ENCODE measurements around the gene TNFRSF1B. TPM values are rescaled to one million over a fixed set of nuclear protein-coding genes. Genes with fewer than 3 reads are reported as not detected.

TNFRSF1B gene
- total and polyA plus RNA-seq, 2 of the 8 experiments (the other 6 are each of a cell fraction or from before 2014, with no cell fraction given), result 1.7 to 2.9 TPM

GRCh38 chr1:12145616-12146342 lies 21.0 kb upstream of the TNFRSF1B start:
- 98% methylated on average over 9 of the region's 12 CpGs; no CpG with 5 or more reads in 1 of the 2 experiments for WGBS, 2 experiments (ENCODE audit: extremely low coverage in 1 of 2, insufficient coverage in 1 of 2, insufficient read length in 1 of 2, insufficient replicate concordance in 2 of 2, low coverage in 1 of 2, low lambda C conversion rate in 2 of 2, missing lambda C conversion rate in 1 of 2)
- no peak for TF ChIP-seq CBX5 (IDR thresholded peaks at IDR 0.05; ENCODE audit: low read depth, low read length)
- TF ChIP-seq NRF1 (IDR thresholded peaks at IDR 0.05; ENCODE audit: low read depth, low read length), result no peak
- TF ChIP-seq SP4 (IDR thresholded peaks at IDR 0.05; ENCODE audit: low read length), result no peak
- no peak for TF ChIP-seq POLR2A (IDR thresholded peaks at IDR 0.05; ENCODE audit: control extremely low read depth in 1 of 2, low read depth in 2 of 2, low read length in 2 of 2)
- no peak for TF ChIP-seq CHD1 (IDR thresholded peaks at IDR 0.05; ENCODE audit: low read depth, low read length)
- TF ChIP-seq BRCA1 (IDR thresholded peaks at IDR 0.05; ENCODE audit: low read depth, low read length), result no peak
- no peak for TF ChIP-seq ASH2L (IDR thresholded peaks at IDR 0.05; ENCODE audit: low read length)
- TF ChIP-seq TBP (IDR thresholded peaks at IDR 0.05; ENCODE audit: low read depth, low read length), result no peak
- no peak for TF ChIP-seq ATF2 (IDR thresholded peaks at IDR 0.05; ENCODE audit: low read length)
- TF ChIP-seq TAF1 (IDR thresholded peaks at IDR 0.05; ENCODE audit: low read depth, low read length), result no peak
- no peak for TF ChIP-seq HDAC2 (IDR thresholded peaks at IDR 0.05; ENCODE audit: borderline replicate concordance in 1 of 2, low read depth in 2 of 2, low read length in 2 of 2)
- TF ChIP-seq KDM5A (IDR thresholded peaks at IDR 0.05; ENCODE audit: low read length), result no peak

More at GRCh38 chr1:12145616-12146342, 21.0 kb upstream of the TNFRSF1B start:
- peaks cover 0 to 5% (median 3%) of the 10 kb centered on the region in 4 experiments; a peak in 5 of 7 replicates for H3K4me1 ChIP-seq (replicated peaks in 1 of 4; ENCODE audit: control insufficient read depth in 3 of 4, insufficient read depth in 4 of 4, low read length in 3 of 4)
- no peaks in the 10 kb centered on the region; a peak in 2 of 8 replicates for H3K36me3 ChIP-seq (ENCODE audit: control insufficient read depth in 2 of 4, insufficient read depth in 4 of 4, low read length in 3 of 4)
- DNase-seq (ENCODE audit: low read depth in 1 of 2, low spot score in 2 of 2) (no peak), FAIRE-seq (no peak)
- no peak overlapping the region for H2BK5ac ChIP-seq (ENCODE audit: low read depth, low read length)
- H2BK120ac ChIP-seq (replicated peaks; ENCODE audit: low read depth, low read length), result no peak overlapping the region
- ChIA-PET CTCF (ENCODE audit: partially characterized antibody) (interaction anchor here (0.9 to 9.2 kb wide), 10 partner anchors 16 to 131 kb away, joined by 3 to 79 read pairs (median 4); no protein-coding TSS in a partner anchor), POLR2A (ENCODE audit: partially characterized antibody) (no interaction called here)
- H4K8ac ChIP-seq (ENCODE audit: extremely low read depth, insufficient read depth, low read length), result no peak overlapping the region
- no peak overlapping the region for H2AFZ ChIP-seq (ENCODE audit: low read length)
- no peak overlapping the region for H3K4me3 ChIP-seq (ENCODE audit: extremely low read depth in 1 of 4, insufficient read depth in 2 of 4, low read depth in 3 of 4, low read length in 4 of 4)
- no peak overlapping the region for H4K91ac ChIP-seq (replicated peaks; ENCODE audit: insufficient read length, low read length)
- no peak overlapping the region for H3K4ac ChIP-seq (replicated peaks; ENCODE audit: insufficient read length, low read depth, low read length)
- H3K27ac ChIP-seq (ENCODE audit: low read depth, low read length), result no peak overlapping the region
- no peak overlapping the region for H3K23ac ChIP-seq (ENCODE audit: insufficient read length)
- H3K14ac ChIP-seq (ENCODE audit: insufficient read length), result no peak overlapping the region
- H4K5ac ChIP-seq (ENCODE audit: insufficient read length, low read depth, low read length), result no peak overlapping the region
- H3K4me2 ChIP-seq (ENCODE audit: insufficient read depth in 1 of 2, low read depth in 2 of 2, low read length in 2 of 2), result no peak overlapping the region
- H3K79me2 ChIP-seq (ENCODE audit: control insufficient read depth in 1 of 2, insufficient read depth in 2 of 2, low read length in 2 of 2), result no peaks in the 10 kb centered on the region
- peaks cover 0 to 2% of the 10 kb centered on the region in 2 experiments for H4K20me1 ChIP-seq (replicated peaks in 1 of 2; ENCODE audit: control insufficient read depth in 1 of 2, insufficient read depth in 2 of 2, low read length in 2 of 2)
- H3K56ac ChIP-seq (replicated peaks; ENCODE audit: insufficient read length, low read depth, low read length), result no peak overlapping the region
- H2BK15ac ChIP-seq (ENCODE audit: low read length), result no peak overlapping the region
- H3K9me3 ChIP-seq (ENCODE audit: insufficient read depth in 2 of 2, low read depth in 1 of 2, low read length in 1 of 2), result no peaks in the 10 kb centered on the region; a peak in 1 of 4 replicates
- no peaks in the 10 kb centered on the region for H3K79me1 ChIP-seq (ENCODE audit: low read depth, low read length)
- H3K18ac ChIP-seq (ENCODE audit: extremely low read depth, low read length), result no peak overlapping the region
- no peak overlapping the region for H2AK5ac ChIP-seq (ENCODE audit: low read depth, low read length)
- H2BK20ac ChIP-seq (ENCODE audit: low read length), result no peak overlapping the region
- H3K27me3 ChIP-seq (replicated peaks in 1 of 4; ENCODE audit: control insufficient read depth in 3 of 4, extremely low read depth in 1 of 4, insufficient read depth in 3 of 4, low read length in 3 of 4), result no peaks in the 10 kb centered on the region
- H3K9ac ChIP-seq (replicated peaks in 1 of 4; ENCODE audit: extremely low read depth in 1 of 4, low read depth in 3 of 4, low read length in 3 of 4), result no peak overlapping the region
- H2BK12ac ChIP-seq (ENCODE audit: low read depth, low read length), result no peak overlapping the region
- H3K23me2 ChIP-seq (ENCODE audit: low read depth, low read length), result no peaks in the 10 kb centered on the region

Measured in H1 (cell line).